Endometrial microvascular endothelial cells (primary cell): Measurements from ENCODE around the gene HAAO. TPM values are rescaled to one million over a fixed set of nuclear protein-coding genes. Genes with fewer than 3 reads are reported as not detected.

Source experiments
- in situ Hi-C: cut with HindIII; loops from 2 replicates; pipeline ENCODE4 v1.10.0; 2017; ENCODE audit warnings: low sequenced_read_pairs, low pct_unique_long_range_greater_than_20kb; ENCODE audit errors: inconsistent ontology term
- total RNA-seq: library from RNA; depleted of rRNA; stranded (reverse); fragments of >200 nt; gene quantifications from one replicate; pipeline ENCODE4 v1.2.3, GENCODE V29; 2015; ENCODE audit errors: inconsistent ontology term

Gene HAAO
- total RNA-seq, 1 donor from 2014 or later: not detected

GRCh38 chr2:42823744-42824453, 31.5 kb upstream of the HAAO start:
- in situ Hi-C loops: no loop called here

DNA sequence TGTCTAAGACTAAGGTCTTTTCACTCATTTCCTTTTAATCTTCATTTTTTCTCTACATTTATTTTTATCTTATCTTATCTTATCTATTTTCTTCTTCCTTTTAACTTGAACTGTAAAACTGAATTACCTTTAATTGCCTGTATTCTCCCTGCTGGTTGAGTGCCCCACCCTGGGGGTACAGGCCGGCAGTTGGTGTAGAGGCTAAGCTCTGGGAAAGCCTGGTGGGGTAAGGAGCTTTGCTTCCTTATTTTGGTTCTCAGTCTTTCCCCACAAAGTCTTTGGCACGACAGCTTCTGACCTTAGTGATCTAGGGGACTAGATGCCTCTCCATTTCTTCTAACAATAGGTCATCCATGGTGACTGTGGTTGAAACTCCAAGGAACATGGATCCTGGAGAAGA, 26.8 kb upstream of the HAAO start:
- in situ Hi-C loops: loop anchor here (10.0 kb wide), 1 partner anchor 756 kb away; no protein-coding TSS in a partner anchor

- in situ Hi-C loops: loop anchor here (10.0 kb wide), 1 partner anchor 759 kb away; no protein-coding TSS in a partner anchor
These were observed 23.3 kb upstream of the HAAO start for GRCh38 chr2:42815726-42816125.

DNA sequence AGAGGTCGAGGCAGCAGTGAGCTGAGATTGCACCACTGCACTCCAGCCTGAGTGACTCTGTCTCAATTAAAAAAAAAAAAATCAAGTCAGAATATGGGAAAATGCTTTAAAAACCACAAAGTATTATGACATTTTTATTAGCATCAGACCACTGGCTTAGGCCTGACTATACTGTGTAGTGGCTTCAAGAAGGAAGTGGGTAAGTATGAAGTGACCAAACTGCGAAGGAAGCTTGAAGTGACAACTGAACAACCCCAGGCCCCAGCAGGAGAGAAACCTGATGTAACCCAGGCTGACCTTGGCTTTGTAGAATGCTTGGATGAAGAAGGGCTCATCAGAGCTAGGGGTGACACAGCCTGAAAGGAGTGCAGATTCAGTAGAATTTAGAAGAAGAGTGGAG, 21.4 kb upstream of the HAAO start:
- in situ Hi-C loops: loop anchor here (10.0 kb wide), 1 partner anchor 761 kb away; no protein-coding TSS in a partner anchor

DNA sequence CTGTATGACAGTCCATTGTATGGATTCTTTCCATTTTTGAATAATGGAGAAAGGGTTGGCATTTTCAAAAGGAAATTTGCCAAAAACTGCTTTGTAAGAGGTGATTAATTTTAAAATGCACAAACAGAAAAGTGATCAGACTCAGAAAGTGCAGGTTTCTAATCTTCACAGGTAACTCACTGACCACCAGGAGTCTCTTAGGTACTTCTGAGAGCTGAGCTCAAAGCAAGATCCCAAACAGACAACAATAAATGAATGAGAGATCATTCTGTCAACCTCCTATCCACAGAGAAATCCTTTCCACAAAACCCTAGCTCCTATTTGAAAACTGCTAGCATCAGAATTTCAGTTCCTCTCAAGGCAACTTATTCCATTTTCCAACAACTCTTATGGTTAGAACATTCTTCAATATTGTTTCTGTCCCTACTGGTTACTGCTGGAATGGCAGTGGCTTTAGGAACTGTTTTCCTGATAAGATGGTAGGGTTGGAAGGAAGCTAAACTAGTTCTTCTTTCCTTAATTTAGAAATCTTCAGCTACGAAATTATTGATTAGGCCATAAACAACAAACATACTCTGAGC, 20.6 kb upstream of the HAAO start:
- in situ Hi-C loops: loop anchor here (10.0 kb wide), 1 partner anchor 762 kb away; no protein-coding TSS in a partner anchor

DNA sequence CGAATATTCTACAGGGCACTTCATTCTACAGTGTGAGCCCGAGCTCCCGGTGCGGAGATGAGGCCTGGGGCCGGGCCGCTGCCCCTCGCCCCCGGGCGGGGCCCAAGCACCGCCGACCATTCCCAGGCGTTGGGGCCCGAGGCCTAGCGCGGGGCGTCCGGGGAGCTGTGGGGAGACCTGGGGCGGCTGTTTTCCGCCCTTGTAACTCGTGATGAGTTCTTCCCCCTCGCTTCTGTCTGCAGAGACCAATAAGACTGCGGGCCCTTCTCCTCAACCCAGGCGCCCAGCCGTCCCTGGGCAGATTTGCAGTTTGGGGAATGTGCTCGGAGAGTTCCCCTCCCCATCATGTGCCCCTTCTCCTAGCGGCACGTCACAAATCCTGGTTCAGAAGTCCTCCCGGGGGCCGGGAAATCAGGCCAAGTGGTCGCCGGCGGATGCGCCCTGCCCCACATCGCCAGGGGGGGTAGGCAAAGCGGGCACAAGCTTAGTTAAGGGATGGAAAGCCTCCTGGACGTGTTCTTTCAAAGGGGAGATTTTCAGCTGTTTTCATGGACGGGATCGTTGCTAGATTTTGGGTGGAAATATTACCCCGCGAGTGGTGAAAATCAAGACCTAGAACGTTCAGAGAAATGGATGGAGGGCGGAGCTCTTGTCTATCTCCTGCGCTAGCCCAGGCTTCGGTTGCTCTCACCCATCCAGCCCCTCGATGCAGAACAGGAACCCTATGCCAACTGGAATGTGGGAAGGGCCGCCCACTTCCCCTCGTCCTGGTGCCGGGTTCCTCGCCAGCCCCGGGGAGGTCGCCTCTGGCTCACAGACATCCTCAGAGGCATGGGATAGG, 18.8 kb upstream of the HAAO start:
- in situ Hi-C loops: loop anchor here (10.0 kb wide), 1 partner anchor 764 kb away; no protein-coding TSS in a partner anchor

DNA sequence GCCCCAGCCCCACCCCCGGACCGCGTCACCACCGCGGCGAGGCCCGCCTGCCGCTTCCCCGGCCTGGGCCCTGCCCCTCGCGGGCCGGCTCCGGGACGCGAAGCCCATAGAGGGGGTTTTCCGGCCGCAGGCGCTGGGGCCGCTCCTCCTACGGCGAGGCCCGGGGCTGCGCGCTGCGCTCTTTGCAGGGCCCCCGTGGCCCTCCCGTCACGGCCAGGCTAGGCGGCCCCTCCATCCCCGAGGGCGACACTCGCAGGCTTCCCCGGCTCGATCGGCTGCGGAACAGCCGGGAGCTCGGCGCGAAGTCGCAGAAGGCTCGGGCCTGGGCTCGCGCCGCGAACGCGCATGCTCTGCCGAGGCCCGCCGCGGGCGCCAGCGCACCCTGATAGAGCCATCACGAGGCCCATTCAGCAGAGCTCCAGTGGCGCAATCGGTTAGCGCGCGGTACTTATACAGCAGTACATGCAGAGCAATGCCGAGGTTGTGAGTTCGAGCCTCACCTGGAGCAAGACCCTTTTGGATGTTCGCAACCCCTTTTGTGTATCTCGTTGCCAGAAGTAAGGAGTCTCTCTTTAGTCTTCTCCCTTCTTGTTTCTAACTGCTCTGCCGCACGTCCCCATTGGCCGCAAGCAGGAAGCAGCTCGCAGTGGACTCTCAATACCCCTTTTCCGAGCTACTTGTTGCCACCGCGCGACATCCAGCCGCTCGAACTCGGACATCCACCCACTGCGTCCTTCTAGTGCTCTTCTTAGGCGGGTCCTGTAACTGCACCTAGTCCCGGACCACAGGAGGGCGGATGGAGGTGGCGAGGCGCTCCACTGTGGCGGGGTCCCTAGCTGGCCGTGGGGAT, 18.0 kb upstream of the HAAO start:
- in situ Hi-C loops: loop anchor here (10.0 kb wide), 1 partner anchor 764 kb away; no protein-coding TSS in a partner anchor

DNA sequence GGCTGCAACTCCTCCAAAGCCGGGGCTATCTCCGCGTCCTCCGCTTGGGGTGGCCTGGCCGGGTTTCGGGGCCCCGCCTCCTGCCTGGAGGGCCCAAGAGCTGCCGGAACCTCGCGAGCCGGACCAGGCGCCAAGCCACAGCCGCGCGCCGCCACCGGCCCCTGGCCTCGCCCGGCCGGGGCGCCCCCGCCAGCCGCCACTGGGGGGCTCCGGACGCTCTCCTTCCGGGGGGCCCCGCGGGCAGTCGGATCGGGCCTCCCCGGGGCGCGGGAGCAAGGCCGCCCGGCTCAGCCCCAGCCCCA, 17.4 kb upstream of the HAAO start:
- in situ Hi-C loops: loop anchor here (10.0 kb wide), 1 partner anchor 765 kb away; no protein-coding TSS in a partner anchor

GRCh38 chr2:42809131-42809818, 16.9 kb upstream of the HAAO start:
- in situ Hi-C loops: no loop called here

GRCh38 chr2:42808301-42808700, 15.9 kb upstream of the HAAO start:
- in situ Hi-C loops: no loop called here

DNA sequence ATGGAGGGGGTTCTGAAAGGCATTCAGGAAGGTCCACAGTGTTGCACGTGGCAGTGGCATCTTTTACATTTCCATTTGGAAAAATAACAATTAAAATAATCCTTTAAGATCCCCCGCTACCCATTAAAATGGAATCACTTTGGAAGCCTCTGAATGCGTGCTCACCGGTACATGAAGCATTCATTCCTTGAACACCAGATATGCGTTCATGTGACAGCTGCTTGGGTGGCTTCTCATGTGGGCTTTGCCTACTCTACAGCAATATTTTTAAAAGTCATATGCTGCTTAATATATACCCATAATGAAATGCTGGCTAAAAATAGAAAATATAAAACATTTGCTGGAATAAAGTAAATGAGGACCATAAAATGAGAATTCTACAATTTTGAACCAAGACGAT, 14.4 kb upstream of the HAAO start:
- in situ Hi-C loops: no loop called here

GRCh38 chr2:42804891-42805290, 12.5 kb upstream of the HAAO start:
- in situ Hi-C loops: no loop called here

DNA sequence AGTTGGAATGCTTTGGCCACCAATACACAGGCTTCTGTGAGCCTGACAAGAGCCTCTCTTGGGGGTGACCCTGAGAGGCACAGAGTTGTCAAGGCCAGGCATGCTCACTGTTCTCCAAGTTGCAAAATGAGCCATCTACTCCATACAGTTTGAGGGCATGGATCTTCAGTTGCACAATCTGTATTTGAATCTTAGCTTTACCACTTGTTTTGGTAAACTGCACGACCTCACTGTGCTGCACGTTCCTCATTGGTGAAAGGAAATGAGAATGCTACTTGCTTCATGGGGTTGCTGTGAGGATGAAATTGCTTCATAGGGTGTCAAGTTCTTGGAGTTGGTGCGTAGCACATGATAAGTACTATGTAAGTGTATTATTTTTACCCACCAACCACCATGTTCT, 12.0 kb upstream of the HAAO start:
- in situ Hi-C loops: no loop called here

DNA sequence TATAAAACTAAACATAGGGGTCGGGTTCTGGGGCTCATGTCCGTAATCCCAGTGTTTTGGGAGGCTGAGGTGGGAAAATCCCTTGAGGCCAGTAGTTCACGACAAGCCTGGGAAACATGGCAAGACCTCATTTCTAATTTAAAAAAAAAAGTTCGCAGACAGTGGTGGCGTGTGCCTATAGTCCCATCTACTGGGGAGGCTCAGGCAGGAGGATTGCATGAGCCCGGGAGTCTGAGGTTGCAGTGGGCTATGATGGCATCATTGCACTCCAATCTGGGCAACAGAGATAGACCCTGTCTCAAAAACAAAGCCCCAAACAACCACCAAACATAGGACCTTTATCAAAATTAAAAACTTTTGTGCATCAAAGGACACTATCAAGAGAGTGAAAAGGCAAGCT, 9.8 kb upstream of the HAAO start:
- in situ Hi-C loops: no loop called here

DNA sequence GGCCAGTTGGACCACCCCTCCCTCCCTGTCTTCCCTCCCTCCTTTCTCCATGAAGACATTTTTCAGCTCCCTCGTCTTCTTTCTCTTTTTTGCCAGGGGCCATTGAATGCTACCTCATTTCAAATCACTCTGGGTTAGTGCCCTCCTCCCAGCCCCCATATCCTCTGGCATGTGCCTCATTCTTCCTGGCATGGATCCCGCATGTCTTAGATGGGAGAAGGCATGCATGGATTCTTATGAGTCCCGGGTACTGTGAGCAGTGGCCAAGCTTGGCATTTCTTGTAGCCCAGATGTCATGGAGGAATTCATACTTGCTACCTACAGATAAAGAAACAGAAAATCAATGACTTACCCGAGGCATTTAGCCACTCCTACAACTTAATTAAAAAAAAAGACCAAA, 9.0 kb upstream of the HAAO start:
- in situ Hi-C loops: no loop called here

GRCh38 chr2:42800981-42801380, 8.6 kb upstream of the HAAO start:
- in situ Hi-C loops: no loop called here

GRCh38 chr2:42800461-42800962, 8.1 kb upstream of the HAAO start:
- in situ Hi-C loops: no loop called here

DNA sequence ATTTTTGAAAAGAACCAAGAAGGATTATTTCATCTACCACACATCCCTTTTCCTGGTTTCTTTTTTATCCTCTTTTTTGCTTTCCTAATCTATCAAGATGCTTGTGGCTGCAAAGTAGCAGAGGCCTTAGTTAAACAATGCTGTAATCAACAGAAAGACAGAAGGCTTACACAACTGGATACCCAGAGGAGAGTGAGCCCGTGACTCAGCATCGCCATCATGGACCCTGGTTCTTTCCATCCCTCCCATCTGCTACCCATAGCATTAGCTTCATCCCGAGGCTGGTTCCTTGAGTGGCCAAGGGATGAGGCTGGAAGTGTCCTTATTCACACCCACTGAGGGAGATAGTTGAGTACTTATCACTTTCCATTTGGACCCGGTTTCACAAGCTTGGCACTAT, 7.5 kb upstream of the HAAO start:
- in situ Hi-C loops: no loop called here
